HG02938 (cell line): ENCODE data around the gene PTPRN2.

Source experiments
- ATAC-seq: cut with Tn5 transposase; IDR thresholded peaks from one replicate; pipeline ENCODE4 v1.9.1; 2021; ENCODE audit warnings: mild to moderate bottlenecking, moderate library complexity; ENCODE audit not compliant: unreplicated experiment

PTPRN2 gene

DNA sequence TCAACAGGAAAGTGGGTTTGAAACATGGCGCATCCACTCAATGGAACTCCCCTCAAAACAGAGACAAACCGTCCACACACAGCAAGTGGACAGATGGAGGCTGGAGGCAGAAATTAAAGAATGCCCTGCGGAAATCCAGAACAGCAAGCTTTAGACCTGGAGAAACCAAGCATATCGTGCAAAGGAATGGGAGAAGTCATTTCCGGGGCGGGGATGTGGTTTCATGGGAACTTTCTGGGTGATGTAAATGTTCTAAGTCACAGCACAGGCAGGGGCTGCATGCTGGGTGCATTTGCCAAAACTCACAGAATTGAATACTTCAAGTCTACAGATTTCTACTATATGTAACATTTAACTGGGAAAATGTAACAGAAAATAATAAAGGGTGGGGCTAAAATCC lies 213.0 kb downstream of the PTPRN2 start:
- no peak for ATAC-seq

DNA sequence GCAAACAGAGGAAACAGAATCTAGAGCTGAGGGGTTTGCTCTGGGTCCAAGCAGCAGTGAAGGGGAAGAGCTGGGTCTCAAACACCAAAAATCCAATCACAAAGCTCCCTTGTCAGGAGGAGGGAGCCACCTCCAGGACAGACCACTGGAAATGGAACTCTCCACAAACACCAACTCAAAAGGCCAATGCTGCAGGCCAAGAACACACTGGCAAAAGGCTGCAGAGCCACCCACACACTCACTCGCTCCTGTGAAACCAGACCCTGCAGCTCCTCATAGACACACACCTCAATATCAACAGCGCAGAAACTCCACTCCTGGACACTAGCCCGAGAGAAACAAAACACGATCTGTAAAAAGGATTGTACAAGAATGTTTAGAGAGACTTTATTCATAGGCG lies 213.5 kb downstream of the PTPRN2 start:
- ATAC-seq: no peak

DNA sequence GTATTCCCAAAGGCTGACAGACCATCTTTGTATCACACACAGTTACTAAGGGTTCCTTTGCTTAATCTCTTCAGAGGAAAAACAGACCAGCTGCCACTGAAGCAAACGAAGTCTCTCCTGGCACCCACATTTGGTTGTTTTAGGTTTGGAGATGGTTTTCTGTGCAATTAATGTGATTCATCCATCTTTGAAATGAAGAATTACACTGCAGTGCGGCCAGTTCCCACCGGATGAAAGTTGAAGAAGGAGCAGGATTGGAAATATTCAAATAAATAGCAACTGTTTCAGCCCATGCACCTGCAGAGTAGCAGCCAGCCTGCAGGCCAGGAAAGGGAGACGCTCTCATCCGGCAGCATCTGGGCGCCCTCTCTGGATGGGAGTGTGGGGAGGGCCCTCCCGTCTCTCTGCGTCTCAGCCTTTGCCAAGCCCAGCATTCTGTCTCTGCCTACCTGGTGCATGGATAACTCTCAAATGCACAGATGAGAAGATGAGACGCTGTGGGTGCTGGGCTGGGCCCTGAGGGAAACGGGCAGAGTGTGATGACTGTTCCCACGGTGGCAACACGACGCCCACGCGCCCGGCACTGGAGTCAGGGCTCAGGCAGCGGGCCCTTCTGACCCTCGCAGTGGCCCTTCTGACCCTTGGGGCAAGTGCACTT lies 214.0 kb downstream of the PTPRN2 start:
- ATAC-seq: no peak

DNA sequence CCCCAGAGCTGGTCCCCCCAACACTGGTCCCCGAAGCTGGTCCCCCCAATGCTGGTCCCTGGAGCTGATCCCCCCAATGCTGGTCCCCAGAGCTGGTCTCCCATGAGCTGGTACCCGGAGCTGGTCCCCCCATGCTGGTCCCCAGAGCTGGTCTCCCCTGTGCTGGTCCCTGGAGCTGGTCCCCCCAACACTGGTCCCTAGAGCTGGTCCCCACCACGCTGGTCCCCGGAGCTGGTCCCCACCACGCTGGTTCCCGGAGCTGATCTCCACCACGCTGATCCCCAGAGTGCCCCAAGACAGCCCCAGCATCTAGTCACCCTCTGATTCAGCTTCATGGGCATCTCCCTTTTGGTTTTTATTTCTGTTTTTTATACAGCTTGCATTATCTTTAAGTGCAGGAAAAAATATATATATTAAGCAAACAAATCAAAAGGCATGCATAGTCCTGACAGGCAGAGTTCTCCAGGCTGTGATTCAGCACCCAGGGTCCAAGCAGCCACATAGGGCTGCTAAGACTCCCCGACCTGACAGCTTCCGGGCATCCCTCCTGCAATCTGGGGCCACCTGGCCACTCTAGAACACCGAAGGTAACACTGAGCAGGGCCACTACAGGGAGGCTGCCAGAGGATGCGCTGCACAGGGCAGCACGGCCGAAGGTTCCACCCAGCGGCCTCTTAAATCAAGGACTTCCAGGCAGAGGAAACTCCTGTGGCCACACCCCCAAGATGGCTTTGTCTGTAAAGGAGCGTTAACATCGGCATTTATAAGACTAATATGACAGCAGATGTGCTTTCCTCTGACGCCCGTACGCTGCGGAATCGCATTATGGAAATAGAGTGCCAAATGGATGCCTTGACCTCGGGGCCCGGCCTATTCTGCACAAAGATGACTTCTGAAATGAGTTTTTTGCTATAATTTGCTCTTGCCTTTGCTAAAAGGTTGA lies 215.0 kb downstream of the PTPRN2 start:
- no peak for ATAC-seq

DNA sequence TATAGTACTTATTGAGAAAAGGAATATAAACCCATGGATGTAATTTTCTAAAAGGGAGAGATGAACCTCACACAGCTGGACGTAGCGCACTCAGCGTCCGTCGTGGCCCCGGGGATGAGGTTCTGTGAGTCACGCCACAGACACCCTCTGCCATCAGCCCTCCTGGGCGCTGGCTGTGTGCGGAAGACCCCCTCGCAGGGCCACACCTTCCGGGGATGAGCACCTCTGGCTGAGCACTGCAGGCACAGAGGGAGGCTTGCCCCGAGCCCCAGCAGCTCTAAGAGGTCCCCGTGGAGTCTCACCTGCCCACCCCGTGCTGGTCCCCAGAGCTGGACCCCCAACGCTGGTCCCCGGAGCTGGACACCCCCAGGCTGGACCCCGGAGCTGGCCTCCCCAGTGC lies 215.8 kb downstream of the PTPRN2 start:
- ATAC-seq: no peak

DNA sequence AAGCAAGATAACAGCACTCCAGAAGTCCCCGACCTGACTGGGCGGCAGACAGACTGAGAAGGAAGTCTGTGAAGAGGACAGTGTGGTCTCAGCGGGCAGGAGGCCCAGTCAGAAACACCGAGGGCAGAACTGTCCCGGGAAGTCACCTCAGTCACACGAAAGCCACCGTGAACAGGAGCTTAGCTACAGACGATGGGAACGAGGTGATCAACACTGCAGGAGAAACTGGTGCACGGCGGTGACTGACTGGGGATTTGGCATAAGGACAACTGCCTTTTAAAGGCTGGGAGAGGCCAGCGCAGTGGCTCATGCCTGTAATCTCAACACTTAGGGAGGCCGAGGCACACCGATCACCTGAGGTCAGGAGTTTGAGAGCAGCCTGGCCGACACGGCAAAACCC lies 217.8 kb downstream of the PTPRN2 start:
- ATAC-seq: no peak

DNA sequence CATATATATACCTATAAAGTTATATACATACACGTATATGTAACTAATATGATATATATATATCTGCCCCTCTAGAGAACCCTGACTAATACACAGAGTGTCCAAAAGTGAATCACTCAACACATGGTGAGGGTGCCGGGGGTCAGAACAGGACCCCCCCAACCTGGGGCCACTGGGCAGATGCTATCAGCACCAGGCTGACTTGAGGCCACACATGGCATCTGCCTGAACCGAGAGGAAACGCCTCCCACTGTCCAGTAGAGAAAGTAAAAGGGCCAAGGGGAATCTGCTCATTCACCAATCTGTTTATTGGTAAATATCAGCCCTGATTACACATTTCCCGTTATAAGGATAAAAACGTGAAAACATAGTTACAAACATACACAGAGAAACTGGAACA lies 218.3 kb downstream of the PTPRN2 start:
- ATAC-seq: no peak

DNA sequence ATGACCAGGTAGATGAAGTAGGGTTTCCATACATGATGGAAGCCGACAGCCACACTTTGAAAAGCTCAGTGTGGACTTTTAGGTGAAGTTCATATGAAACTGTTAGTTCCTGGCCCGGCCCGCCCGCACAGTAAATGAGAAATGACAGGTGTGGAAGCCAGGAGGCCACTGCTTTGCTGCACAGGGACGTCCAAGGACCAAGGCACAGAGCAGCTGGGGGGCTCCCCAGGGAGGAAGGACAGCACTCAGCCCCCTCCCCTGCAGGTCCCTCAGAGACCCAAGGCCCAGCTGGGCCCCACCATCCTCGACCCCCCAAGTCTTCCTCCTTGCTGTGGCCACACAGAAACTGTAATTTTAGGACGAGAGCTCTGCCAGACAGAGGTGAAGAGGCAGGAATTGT lies 219.2 kb downstream of the PTPRN2 start:
- no peak for ATAC-seq

DNA sequence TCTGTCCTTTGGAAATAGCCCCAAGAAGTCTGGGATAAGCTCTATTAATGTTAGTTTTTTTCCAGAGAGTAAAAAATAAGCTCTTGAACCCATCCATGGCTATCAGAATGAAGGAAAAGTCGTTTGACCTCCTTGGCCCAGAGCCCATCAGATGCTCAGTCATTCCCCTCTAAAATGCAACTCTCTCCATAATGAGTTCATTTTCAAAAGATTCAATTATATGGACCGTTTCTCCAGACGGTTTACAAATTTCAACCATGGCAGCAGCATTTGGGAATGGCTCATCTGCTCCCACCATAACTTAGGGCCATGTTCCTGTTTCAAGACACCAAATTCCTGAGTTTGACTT lies 220.0 kb downstream of the PTPRN2 start:
- no peak for ATAC-seq

DNA sequence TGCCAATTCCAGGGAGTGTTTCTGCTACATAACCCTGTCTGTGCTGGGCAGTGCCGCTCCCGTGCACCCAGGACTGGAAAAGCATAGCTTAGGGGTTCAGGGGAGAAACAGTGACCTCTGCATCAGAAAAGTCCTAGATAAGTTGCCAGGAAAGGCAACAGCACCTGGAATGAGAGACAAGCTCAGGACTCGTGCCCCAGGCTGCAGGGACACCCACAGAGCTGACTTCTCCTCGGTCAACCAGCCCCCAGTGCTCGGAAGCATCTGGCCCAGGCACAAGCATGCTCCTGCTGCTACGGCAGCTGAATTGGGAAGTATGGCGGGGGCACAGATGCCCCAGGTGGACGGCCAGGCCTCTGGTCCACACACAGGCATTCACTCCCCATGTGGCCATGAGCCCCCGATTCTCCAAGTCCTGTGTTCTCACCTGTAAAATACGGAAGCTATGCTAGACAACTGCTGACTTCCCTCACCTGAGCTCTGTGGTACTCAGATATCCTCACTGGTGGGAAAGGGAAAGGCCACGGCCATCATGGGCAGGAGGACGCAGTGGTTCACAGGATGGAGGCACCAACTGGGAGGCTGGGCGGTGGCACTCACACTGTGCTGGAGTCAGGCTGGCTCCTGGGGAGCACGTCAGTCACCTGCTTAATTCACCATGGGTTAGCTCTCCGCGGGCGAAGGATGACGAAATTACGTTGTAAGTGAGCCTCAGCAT lies 220.5 kb downstream of the PTPRN2 start:
- ATAC-seq: no peak

DNA sequence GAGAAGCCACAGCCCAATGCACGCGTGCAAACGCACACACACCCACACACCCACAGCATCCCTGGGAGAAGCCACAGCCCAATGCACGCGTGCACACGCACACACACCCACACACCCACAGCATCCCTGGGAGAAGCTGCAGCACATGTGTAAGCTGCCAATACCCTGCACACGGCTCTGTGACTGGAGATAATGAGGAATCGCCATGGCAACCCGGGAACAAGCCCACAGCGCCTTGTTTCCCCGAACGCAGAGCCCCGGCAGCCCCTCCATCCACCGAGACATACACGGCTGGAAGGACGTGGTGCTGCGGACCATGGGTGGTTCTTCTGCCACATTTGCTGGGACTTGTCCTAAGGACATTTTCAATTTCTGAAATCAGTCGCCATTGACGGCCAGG lies 221.3 kb downstream of the PTPRN2 start:
- ATAC-seq: no peak

DNA sequence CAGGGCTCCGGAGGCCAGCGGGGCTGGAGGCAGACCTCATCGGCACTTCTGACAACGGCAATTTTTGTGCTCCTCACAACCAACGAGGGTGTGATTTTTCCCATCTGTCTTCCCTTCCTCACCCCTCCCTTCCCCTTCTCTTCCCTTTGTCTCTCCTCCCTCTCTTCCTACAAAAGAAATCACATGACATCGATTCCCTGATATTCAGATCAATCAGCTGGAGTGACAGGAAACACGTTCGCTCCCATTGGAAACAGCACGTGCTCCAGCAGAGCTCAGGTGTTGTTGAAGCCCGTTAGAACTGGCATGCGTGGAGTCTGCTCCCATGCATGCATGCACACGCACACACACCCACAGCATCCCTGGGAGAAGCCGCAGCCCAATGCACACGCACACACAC lies 222.4 kb downstream of the PTPRN2 start:
- no peak for ATAC-seq

DNA sequence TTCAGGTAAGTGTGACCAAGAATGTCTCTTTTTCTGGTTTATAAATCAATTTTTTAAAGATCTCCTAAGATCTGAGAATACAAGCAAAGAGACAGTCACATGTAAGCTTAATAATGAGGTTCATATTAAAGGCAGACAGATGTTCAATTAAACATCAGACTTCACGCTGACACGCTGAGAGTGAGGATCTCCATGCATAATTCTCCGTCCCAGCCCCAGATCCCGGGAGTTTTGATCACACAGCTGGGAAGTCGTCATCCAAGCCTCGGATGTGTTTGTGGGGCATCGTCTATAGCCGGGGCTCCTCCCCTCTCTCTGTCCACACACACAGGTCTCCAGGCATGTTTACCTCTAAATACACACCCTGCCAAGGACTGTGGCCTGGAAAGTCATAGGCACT lies 223.2 kb downstream of the PTPRN2 start:
- ATAC-seq: no peak

DNA sequence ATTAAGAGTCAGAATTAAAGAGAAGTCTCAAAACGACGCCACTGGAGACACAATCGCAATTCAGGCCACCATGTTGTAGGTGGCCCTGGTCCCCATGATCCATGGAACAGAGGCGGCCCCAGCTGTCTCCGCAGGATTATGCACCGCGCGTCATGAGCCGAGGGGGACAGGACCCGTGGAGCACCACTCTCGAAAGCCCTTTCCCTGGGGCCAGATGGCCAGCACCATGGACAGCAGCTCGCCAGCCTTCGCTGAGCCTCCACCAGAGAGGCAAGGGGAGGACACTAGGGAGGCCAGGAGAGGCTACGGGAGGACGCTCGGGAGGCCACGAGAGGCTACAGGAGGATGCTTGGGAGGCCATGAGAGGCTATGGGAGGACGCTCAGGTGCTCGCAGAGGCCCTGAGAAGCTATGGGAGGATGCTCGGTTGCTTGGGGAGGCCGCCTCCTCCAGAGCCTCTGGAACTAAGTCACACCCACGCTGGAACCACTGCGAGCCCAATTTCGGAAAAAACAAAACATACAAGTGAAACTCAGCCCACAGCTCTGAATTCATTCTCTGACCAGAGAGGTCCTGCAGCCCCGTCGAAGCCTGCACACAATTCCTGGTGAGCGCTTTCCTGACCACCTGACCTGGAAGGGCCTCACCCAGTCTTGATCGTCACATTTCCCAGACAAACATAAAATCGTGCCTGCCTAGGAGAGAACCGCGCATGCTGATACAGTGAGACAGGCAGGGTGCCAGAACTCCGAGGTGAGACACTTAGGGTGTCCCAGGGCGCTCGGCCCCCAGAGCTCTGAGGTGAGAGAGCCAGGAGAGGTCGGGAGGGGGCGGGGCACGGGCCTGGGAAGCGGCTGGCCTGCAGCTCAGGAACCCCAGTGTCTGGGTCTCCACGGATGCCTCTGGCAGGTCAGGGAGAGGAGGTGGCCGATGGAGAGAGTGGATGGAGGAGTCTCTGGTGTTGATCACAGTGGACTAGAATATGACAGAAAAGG lies 224.4 kb downstream of the PTPRN2 start:
- ATAC-seq: no peak

DNA sequence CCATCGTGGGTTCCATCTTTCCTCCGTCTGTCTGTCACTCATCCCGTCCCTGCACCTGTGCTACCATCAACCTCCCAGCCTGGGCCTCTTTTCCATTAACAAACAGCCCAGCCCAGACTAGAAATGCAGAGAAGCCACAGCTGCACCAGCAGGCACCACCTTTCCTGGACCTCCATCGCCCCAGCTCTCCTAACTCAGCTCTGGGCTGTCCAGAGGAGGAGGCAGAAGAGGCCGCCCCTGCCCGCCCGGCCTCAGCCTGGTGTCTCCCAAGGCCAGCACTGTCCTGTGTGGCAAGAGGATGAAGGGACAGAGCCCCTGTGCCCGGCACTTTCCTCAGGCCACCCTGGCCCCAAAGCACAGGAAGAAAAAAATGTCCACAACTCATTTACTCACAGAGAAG lies 225.6 kb downstream of the PTPRN2 start:
- no peak for ATAC-seq

DNA sequence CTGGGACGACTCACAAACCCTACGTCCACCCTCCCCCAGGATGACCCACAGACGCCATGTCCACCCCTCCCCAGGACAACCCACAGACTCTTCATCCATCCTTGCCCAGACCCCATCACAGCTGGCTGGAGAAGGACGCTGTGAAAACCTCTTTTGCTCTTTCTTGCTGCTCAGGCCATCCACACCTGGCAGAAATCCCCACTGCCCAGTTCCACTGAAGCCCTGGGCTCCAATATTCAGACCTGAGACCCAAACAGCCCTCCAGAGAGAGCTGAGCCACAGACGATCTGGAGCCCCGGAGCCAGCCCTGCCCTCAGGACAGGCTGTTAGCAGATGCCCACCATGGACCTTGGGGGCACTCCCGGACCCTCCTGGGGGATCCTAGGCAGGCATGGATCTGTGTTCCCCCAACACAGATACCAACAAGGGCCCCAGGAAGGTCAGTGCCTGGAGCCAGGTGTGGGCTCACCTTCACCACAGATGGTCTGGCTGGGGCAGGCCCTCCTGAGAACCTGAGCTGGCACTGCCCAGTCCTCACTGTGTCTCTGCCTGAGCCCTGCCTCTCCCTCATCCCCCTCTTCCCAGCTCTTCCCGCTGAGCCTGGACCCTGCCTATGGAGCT lies 226.2 kb downstream of the PTPRN2 start:
- no peak for ATAC-seq

DNA sequence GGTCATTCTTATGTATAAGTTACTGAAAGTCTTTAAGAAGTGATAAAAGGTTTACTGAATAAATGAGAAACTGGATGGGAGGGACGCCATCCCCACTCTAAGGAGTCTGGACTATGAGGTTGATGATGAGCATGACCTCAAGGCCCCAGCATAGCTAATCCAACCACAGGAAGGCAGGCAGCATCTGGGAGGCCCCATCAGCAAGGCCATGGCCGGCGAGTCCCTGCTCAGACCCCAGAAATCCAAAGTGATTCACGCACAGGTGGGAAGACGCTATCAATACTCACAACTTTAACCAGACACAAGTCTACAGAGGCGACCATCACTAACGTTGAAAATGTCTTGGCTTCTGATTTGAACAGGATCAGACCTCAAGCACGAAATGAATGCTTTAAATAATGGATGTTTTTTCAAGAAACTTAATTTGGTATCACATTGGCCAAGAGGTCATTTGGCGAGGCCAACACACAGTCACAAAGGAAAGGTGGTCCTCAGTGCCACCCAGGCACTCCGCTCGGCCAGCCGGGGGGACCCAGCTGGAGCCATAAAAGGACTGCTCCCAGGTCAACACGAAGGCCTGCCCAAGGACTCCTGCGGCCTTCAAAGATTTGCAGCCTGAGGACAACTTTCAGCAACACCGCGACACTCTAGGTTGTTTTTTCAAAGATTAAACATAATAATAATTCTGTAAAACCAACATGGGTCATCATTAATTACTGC lies 228.5 kb downstream of the PTPRN2 start:
- no peak for ATAC-seq

DNA sequence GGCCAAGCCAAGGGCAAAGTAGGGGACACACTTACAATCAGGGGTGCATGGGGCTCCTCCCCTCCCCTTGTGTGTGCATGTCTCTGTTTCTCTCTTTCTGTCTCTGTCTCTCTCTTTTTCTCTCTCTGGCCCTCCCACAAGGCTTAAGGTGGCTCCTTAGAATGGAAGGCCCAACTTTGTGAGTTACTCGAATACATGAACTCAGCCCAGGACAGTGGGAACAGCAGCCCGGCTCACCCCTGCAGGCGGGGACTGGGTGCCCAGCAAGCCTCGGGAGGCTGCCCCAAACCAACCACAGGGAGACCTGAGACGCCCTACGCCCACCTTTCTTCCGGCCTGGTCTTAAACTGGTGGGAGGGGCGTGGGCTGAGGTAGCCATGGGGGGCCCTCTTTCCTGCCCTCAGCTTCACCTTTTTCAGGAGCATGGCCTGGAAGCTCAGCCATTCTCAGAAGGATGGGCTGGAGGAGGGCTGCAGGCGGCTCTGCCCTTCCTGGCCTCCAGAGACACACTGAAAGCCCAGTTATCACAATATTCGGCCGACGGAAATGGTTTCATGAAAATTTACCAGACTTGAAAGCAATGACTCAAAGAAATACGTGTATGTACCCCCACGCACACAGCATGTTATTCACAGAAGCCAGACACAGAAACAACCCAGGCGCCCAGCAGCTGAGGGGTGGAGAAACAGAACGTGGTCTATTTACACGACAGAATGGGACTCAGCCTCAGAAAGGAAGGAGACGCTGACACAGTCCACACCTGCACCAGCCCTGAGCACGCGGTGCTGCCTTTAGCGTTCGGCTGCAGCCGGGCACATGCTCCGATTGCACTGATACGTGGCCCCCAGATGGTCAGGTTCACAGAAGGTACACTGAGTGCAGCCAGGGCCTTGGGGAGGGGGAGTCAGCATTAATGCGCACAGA lies 229.5 kb downstream of the PTPRN2 start:
- ATAC-seq: no peak
